Measurements from ENCODE around the gene MRPS15.
A peak's percentile ranks its signal among the peaks of the same experiment; 100 is the strongest.

Gene MRPS15

GRCh38 chr1:36453051-36453450 is 11.1 kb downstream of the MRPS15 start:
- TF ChIP-seq CTCF (IDR thresholded peaks at IDR 0.05; ENCODE audit: control extremely low read depth, extremely low read depth, low read depth, missing control alignments) = no peak
- ChIA-PET CTCF (interaction anchor here (1.1 kb wide), 1 partner anchor 111 kb away, joined by 3 read pairs; no protein-coding TSS in a partner anchor), POLR2A (interaction anchor here (0.6 kb wide), 1 partner anchor 1492 kb away, joined by 3 read pairs; no protein-coding TSS in a partner anchor)

GRCh38 chr1:36450919-36451305 is 13.3 kb downstream of the MRPS15 start:
- no peak for TF ChIP-seq CTCF (IDR thresholded peaks at IDR 0.05; ENCODE audit: control extremely low read depth, extremely low read depth, low read depth, missing control alignments)
- CTCF ChIA-PET = interaction anchor here (0.7 to 2.2 kb wide), 8 partner anchors 8 to 290 kb away, joined by 3 to 5 read pairs (median 3); partner anchors contain the start of gene MRPS15
- DNase-seq (ENCODE audit: extremely low spot score) = no peak
- POLR2A ChIA-PET = interaction anchor here (0.6 to 1.5 kb wide), 6 partner anchors 9 to 1024 kb away, joined by 3 to 6 read pairs (median 4); partner anchors contain the start of genes MRPS15 and THRAP3

More at GRCh38 chr1:36453051-36453450, 11.1 kb downstream of the MRPS15 start:
- DNase-seq (ENCODE audit: extremely low spot score) = no peak

GRCh38 chr1:36450270-36450918 is 13.8 kb downstream of the MRPS15 start, which contains the start of gene OSCP1:
Gene OSCP1, minus strand, starts transcription at chr1:36450451. Its CDS starts 82 bp downstream, at chr1:36450369.
- ChIA-PET CTCF (interaction anchor here (0.7 to 2.2 kb wide), 8 partner anchors 9 to 290 kb away, joined by 3 to 5 read pairs (median 3); partner anchors contain the start of gene MRPS15), POLR2A (interaction anchor here (0.6 to 1.5 kb wide), 6 partner anchors 9 to 1025 kb away, joined by 3 to 6 read pairs (median 4); partner anchors contain the start of genes MRPS15 and THRAP3)
- peak; percentile 100 for DNase-seq (ENCODE audit: extremely low spot score)
- TF ChIP-seq CTCF (IDR thresholded peaks at IDR 0.05; ENCODE audit: control extremely low read depth, extremely low read depth, low read depth, missing control alignments) = no peak

GRCh38 chr1:36448530-36449056 is 15.6 kb downstream of the MRPS15 start:
- DNase-seq (ENCODE audit: extremely low spot score) = no peak
- POLR2A ChIA-PET = interaction anchor here (0.9 kb wide), 1 partner anchor 16 kb away, joined by 9 read pairs; the partner anchor contains the start of gene MRPS15
- CTCF ChIA-PET = interaction anchor here (0.8 to 1.3 kb wide), 2 partner anchors 15 to 28 kb away, joined by 3 read pairs; partner anchors contain the start of gene MRPS15
- no peak for TF ChIP-seq CTCF (IDR thresholded peaks at IDR 0.05; ENCODE audit: control extremely low read depth, extremely low read depth, low read depth, missing control alignments)

- no peak for TF ChIP-seq CTCF (IDR thresholded peaks at IDR 0.05; ENCODE audit: control extremely low read depth, extremely low read depth, low read depth, missing control alignments)
- ChIA-PET POLR2A (no interaction called here), CTCF (no interaction called here)
- no peak for DNase-seq (ENCODE audit: extremely low spot score)
Measured at GRCh38 chr1:36447450-36447849, 16.7 kb downstream of the MRPS15 start.

GRCh38 chr1:36446746-36447145 is 17.4 kb downstream of the MRPS15 start:
- no peak for DNase-seq (ENCODE audit: extremely low spot score)
- ChIA-PET CTCF (interaction anchor here (0.8 to 1.6 kb wide), 3 partner anchors 12 to 28 kb away, joined by 3 to 10 read pairs (median 4); no protein-coding TSS in a partner anchor), POLR2A (no interaction called here)
- no peak for TF ChIP-seq CTCF (IDR thresholded peaks at IDR 0.05; ENCODE audit: control extremely low read depth, extremely low read depth, low read depth, missing control alignments)

Measured in GM10248 (cell line).